ENCODE measurements around the gene ZNF516.

The ZNF516 gene

DNA sequence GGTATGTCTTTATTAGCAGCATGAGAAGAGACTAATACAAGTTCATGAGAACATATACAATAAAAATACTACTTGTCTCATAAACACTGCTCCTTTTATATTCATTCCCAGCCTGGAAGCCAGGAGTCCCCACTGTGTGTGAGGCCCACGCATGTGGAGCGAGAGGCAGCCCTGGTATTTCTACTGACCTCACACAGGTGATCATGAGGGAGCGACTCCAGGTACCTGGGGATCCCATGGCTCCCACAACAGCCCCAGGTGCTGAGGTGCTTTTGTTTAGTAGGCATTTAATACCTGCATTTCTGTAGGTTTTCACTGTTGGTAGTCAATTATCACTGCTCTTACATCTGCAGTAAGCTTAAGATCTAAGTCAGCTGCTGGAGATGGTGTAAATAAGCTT lies 75.2 kb downstream of the ZNF516 start:
- no peak for DNase-seq (ENCODE audit: low spot score)

DNA sequence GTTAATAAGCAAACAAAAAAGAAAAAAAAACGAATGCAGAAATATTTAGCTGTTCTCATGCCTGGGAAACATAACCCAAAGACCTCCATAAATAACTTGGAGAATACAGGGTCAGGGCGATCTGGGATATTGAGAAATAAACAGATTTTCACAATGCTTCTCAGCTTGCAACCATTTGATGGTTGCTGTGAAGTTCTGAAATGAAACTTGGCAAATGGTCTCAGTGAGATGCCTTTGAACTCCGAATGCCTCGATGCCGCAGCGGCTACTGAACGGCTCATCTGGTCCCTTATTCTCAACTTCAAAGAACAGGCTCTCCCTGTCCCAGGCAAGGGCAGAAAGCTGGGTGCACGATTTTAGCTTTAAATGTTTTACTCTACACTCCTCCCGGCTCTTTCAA lies 78.1 kb downstream of the ZNF516 start:
- DNase-seq (ENCODE audit: low spot score), result no peak

GRCh38 chr18:76414936-76415621 lies 80.0 kb downstream of the ZNF516 start:
- no peak for DNase-seq (ENCODE audit: low spot score)

DNA sequence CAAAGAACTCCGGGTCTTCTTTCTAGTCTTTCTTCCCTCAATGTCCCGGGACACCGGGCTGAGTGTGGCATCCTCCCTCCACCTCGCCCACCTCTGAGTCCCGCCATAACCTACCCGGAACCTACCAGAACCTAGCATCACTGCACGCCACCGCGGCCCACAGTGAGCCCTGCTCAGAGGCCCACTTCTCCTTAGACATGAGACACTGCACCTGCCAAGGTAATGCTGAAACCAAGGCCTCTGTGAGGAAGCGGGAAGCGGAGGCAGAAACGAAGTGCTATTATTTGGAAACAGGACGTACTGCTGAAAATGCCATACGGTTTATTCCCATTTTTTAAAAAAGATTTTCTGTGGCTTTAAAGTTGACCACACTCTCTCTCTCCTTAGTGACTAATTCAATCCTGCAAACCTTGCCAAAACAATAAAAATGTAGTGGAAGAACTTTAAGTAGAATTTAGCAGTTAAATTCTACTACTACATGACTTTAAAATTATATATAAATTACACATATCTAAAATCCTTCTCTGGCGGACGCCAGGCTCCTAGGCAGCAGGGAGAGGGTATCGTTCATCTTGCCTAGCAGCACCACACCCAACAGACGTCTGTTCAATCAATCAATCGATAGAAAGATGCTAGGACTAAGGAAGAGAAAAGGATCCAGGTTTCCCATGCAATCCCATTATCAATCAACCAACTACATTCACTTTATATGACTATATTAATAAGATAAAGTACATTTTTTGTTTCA lies 82.0 kb downstream of the ZNF516 start:
- DNase-seq (ENCODE audit: low spot score), result no peak

- DNase-seq (ENCODE audit: low spot score), result no peak
These were observed 82.8 kb downstream of the ZNF516 start for GRCh38 chr18:76412010-76412817.

DNA sequence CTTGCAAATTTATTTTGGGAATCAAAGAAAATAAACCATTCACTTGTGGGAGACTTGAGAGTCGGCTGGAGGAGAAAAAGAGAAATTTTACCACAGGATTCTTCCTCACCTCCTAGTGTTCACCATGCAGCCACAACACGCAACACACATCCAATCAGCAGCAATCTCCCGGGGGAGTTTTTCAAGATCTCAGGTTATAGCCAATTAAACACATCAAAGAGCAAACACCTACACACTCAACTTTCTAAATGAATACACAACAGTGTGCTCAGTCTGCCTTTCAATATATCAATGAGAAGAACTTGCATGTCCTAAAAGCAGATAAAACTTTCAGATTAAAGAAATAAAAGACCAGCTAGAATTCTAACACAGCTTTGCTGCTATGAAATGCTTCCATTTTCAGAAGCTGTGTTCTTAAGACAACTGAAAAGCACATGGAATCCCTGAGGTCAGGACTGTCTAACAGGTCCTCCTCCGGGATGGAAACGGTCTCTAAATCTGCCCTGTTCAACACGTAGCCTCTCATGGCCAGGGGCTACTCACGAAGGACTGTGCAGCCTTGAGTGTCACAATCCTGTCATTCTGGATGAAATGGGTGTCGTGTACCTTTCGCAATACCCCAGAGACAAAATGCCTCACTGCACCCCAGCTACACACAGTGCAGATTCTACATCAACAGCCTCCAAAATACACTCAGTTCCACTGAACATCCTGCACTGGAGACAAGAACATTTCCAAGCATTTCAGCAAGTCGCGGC lies 84.2 kb downstream of the ZNF516 start:
- DNase-seq (ENCODE audit: low spot score), result no peak

DNA sequence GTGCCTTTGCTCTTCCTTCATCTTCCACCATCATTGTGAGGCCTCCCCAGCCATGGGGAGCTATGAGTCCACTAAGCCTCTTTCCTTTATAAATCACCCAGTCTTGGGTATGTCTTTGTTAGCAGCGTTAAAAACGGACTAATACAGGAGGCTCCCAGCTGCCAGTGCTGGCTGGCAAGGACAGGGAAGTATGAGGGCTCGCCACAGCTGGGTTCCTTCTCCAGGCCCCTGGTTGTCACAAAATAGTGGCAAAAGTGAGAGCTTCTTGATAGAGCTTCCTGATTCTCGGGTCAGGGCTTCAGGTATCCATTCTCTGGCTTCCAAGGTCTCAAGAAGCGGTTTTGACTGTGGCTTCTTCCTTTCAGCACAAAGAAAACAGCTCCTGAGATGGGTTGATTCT lies 85.0 kb downstream of the ZNF516 start:
- DNase-seq (ENCODE audit: low spot score), result no peak

GRCh38 chr18:76408480-76409067 lies 86.5 kb downstream of the ZNF516 start:
- no peak for DNase-seq (ENCODE audit: low spot score)

GRCh38 chr18:76407681-76408080 lies 87.4 kb downstream of the ZNF516 start:
- no peak for DNase-seq (ENCODE audit: low spot score)

DNA sequence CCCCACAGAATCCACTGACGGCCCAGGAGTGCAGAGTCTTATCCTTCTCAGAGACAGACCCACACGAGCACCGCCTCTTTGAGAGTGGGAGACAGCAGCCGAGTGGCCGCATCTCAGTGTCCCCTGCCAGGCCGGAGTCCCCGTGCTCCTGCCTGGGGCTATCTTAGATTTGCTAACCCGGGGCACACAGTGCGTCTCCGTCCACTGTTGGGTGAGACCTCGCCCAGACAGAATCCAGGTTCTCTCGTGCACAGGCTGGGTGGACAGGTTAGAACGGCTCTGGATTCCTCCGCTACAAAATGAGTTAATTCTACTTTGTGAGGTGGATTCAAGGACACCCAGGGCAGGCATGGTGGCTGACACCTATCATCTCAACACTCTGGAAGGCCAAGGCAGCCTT lies 88.3 kb downstream of the ZNF516 start:
- no peak for DNase-seq (ENCODE audit: low spot score)

DNA sequence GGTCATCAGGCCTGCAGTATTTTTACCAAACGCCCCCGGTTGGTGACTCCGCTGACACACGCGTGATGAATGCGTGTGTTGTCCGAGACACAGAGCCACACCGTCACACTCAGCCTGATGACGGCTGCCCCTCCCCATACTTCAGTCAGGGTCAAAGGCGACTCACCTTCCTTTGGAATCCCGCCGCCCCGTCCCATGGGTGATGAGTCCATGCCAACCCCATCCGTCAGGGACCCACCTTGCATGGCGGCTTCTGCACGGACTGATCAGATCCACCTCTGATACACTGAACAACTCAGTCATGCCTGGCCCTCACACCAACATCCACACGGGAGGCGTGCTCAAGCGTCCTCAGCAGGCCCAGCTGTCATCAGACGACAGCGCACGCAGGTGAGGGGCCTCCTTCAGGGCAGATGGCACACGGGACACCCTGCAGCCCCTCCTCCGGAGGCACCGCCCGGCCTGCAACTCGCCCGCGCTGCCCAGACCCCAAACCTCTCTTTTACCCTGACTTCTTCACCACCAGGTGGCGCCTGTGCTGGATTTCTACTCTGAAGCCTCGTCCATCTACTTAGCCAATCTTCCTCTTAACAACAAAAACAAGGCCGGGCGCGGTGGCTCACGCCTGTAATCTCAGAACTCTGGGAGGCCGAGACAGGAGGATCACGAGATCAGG lies 89.2 kb downstream of the ZNF516 start:
- peak; percentile 48 for DNase-seq (ENCODE audit: low spot score)

GRCh38 chr18:76405280-76405679 lies 89.8 kb downstream of the ZNF516 start:
- no peak for DNase-seq (ENCODE audit: low spot score)

- DNase-seq (ENCODE audit: low spot score), result no peak
These were observed 90.7 kb downstream of the ZNF516 start for GRCh38 chr18:76404345-76404831.

GRCh38 chr18:76402026-76402990 lies 92.7 kb downstream of the ZNF516 start:
- DNase-seq (ENCODE audit: low spot score), result no peak

DNA sequence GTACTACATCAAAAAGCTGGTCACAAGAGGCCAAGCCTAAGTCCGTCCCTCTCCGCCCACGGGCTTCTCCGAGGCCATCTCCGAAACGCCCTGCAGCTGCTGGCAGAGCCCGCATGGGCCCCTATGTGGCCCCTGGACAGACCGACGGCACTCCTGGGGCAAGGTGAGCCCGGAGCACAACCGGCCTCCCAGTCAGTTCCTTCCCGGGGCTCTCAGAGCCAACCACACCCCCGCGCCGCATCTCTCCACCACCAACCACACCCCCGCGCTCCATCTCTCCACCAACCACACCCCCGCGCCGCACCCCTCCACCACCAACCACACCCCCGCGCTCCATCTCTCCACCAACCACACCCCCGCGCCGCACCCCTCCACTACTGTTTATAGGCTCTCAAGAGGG lies 93.5 kb downstream of the ZNF516 start:
- no peak for DNase-seq (ENCODE audit: low spot score)

DNA sequence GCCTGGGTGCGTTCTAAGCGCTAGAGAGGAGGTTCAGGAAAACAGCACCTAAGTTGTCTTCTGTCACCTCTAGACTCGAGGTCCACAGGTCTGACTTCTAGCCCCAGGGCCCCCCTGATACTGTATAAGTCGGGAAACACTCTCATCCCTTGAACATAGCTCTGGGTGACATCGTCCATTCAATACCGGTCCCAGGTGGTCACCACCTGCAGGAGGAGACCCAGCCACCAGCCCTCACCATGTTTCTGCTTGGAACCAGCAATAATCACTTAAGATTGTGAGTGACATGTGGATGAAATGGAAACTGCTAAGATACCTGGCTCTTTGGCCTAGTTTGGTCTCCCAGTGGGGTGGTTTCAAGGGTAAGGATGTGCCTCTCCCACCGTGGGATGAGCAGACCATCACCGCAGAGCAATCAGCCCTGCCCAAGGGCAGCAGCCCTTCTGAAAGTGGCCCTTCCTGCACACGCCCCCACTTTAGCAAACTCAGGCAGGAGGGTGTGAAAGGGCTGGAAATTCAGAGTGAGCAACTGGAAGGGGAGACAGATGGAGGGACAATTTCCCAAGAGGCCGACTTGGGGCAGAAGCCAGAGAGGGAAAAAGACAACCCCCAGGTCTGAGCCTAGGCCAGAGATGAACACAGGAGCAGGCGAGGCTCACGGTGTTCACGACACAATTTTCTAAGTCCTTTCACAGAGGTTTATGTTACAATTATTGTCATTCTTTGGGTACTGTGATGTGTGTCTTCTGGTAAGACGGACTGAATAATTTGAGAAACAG lies 95.2 kb downstream of the ZNF516 start:
- DNase-seq (ENCODE audit: low spot score), result no peak

DNA sequence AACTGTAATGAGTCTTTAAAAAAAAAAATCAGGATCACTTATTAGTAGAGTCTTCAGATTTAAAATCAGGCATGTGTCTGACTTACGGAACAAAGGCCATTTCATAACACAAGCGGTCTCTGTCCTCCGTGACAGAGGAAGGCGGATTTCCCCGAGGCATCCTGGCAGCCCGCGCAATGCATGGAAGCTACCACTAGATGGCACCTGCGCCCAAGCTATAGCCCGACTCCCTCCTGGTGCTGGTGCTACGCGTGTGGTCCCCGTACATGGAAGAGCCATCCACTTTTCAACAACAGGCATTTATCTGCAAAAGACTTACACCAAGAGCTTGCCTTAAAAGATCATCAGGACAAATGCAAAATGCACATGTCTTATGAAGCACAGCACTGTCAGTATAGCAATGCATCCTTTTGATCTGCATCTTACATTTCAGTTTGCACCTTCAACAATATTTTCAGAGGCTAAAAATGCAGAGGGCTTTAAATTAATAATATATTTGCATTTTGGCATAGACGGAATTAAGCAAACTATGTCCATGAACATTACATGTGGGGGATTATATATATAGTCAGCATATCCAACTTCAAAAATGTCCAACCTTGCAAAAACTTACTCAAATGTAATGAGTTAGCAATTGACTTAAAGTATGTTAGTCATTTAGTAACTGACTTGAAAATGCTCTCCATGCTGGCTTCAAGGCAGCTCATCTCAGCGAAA lies 96.0 kb downstream of the ZNF516 start:
- peak; percentile 63 for DNase-seq (ENCODE audit: low spot score)

- DNase-seq (ENCODE audit: low spot score), result no peak
These were observed 96.7 kb downstream of the ZNF516 start for GRCh38 chr18:76398295-76398694.
